Neural progenitor cell (in vitro differentiated cells): ENCODE results near the gene HNRNPA0. TPM values are rescaled to one million over a fixed set of nuclear protein-coding genes. Genes with fewer than 3 reads are reported as not detected.
A peak's percentile ranks its signal among the peaks of the same experiment; 100 is the strongest.
"Not testable (repeated sequence)": the region's sequence is repeated elsewhere in the genome, so short reads cannot be mapped to it uniquely, and the experiment has no call there.

Source experiments
- DNase-seq: peaks from one replicate; pipeline ENCODE4 v3.0.0-alpha.2; 2016; ENCODE audit warnings: low spot score
- H2AFZ ChIP-seq: fragments of 200-600 bp; sonication (generic); replicated peaks from 2 replicates; pipeline ENCODE4 v1.6.1; 2016; ENCODE audit warnings: antibody characterized with exemption
- H3F3A ChIP-seq: fragments of 200-600 bp; sonication (generic); 2 replicates; pipeline ENCODE4 v1.6.1; 2016; ENCODE audit warnings: antibody characterized with exemption, low read depth
- H3K27ac ChIP-seq: fragments of 200-600 bp; sonication (generic); 2 replicates; pipeline ENCODE4 v1.5.1; 2016; ENCODE audit warnings: mild to moderate bottlenecking
- H3K27me3 ChIP-seq: fragments of 200-600 bp; sonication (generic); 2 replicates; pipeline ENCODE4 v1.6.1; 2016; ENCODE audit warnings: mild to moderate bottlenecking, moderate library complexity
- H3K36me3 ChIP-seq: fragments of 200-600 bp; sonication (generic); 2 replicates; pipeline ENCODE4 v1.5.1; 2016
- H3K4me1 ChIP-seq: fragments of 200-600 bp; sonication (generic); 2 replicates; pipeline ENCODE4 v1.6.1; 2016; ENCODE audit warnings: mixed run types
- H3K4me2 ChIP-seq: fragments of 200-600 bp; sonication (generic); 2 replicates; pipeline ENCODE4 v1.6.1; 2016
- H3K4me3 ChIP-seq: fragments of 200-600 bp; sonication (generic); 2 replicates; pipeline ENCODE4 v1.5.1; 2016
- H3K79me2 ChIP-seq: fragments of 200-600 bp; sonication (generic); 2 replicates; pipeline ENCODE4 v1.6.1; 2016; ENCODE audit warnings: low read depth
- H3K9ac ChIP-seq: fragments of 200-600 bp; sonication (generic); 2 replicates; pipeline ENCODE4 v1.6.1; 2016
- H3K9me3 ChIP-seq: fragments of 200-600 bp; sonication (generic); 2 replicates; pipeline ENCODE4 v1.5.1; 2016; ENCODE audit warnings: low read depth
- H4K20me1 ChIP-seq: fragments of 200-600 bp; sonication (generic); 2 replicates; pipeline ENCODE4 v1.6.1; 2016; ENCODE audit warnings: low read depth
- H3K27ac Mint-ChIP-seq: 3 replicates; pipeline ENCODE4 v1.8.0; 2021; ENCODE audit warnings: mixed read lengths
- H3K27me3 Mint-ChIP-seq: 2 replicates; pipeline ENCODE4 v1.8.0; 2022; ENCODE audit warnings: low read depth, mild to moderate bottlenecking, inconsistent platforms, moderate library complexity, mixed read lengths; ENCODE audit not compliant: insufficient read depth
- H3K36me3 Mint-ChIP-seq: 3 replicates; pipeline ENCODE4 v1.8.0; 2021; ENCODE audit warnings: mixed read lengths
- H3K4me1 Mint-ChIP-seq: 3 replicates; pipeline ENCODE4 v1.8.0; 2021; ENCODE audit warnings: mixed read lengths
- H3K4me3 Mint-ChIP-seq: 3 replicates; pipeline ENCODE4 v1.8.0; 2021; ENCODE audit warnings: mild to moderate bottlenecking, moderate library complexity, mixed read lengths
- H3K9me3 Mint-ChIP-seq: 3 replicates; pipeline ENCODE4 v1.8.0; 2020; ENCODE audit warnings: mixed read lengths
- CTCF ChIP-seq: fragments of 200-600 bp; sonication (generic); IDR thresholded peaks from 2 replicates; pipeline ENCODE4 v1.5.1; 2017; ENCODE audit warnings: antibody characterized with exemption, mild to moderate bottlenecking
- EZH2 ChIP-seq: fragments of 200-600 bp; sonication (generic); IDR thresholded peaks from 2 replicates; pipeline ENCODE4 v1.6.1; 2017; ENCODE audit warnings: antibody characterized with exemption, mild to moderate bottlenecking, moderate library complexity
- EZH2phosphoT487 ChIP-seq: fragments of 200-600 bp; sonication (generic); IDR thresholded peaks from 2 replicates; pipeline ENCODE4 v1.6.1; 2017; ENCODE audit warnings: antibody characterized with exemption
- total RNA-seq: library from RNA; depleted of rRNA; stranded (reverse); fragments of >200 nt; gene quantifications from 2 replicates; pipeline ENCODE4 v1.2.3, GENCODE V29; 2015; ENCODE audit warnings: low replicate concordance

The HNRNPA0 gene
- total RNA-seq, 1 donor from 2014 or later: 49.8 TPM

GRCh38 chr5:137778772-137779564, 24.8 kb upstream of the HNRNPA0 start:
- H3K79me2 ChIP-seq: no peaks in the 10 kb centered on the region
- H3K9ac ChIP-seq: no peak overlapping the region
- H3K36me3 ChIP-seq: no peaks in the 10 kb centered on the region
- Mint-ChIP-seq H3K4me3 (no peak overlapping the region), H3K36me3 (no peaks in the 10 kb centered on the region), H3K27ac (no peak overlapping the region), H3K4me1 (no peaks in the 10 kb centered on the region), H3K27me3 (no peaks in the 10 kb centered on the region), H3K9me3 (no peaks in the 10 kb centered on the region)
- no peaks in the 10 kb centered on the region for H3K9me3 ChIP-seq
- H3K4me1 ChIP-seq: no peaks in the 10 kb centered on the region
- peak; percentile 62 for DNase-seq
- H4K20me1 ChIP-seq: no peaks in the 10 kb centered on the region
- no peaks in the 10 kb centered on the region for H3K27me3 ChIP-seq
- peak overlapping the region; percentile 33 for H2AFZ ChIP-seq
- H3K27ac ChIP-seq: no peak overlapping the region
- no peak overlapping the region for H3K4me2 ChIP-seq
- H3F3A ChIP-seq: no peaks in the 10 kb centered on the region
- no peak overlapping the region for H3K4me3 ChIP-seq
- TF ChIP-seq CTCF (peak; percentile 82), EZH2 (no peak)

- not testable (repeated sequence) for H3F3A ChIP-seq, H3K4me1 ChIP-seq, H3K27ac Mint-ChIP-seq, DNase-seq, H2AFZ ChIP-seq, H3K9me3 ChIP-seq, H3K27ac ChIP-seq, H3K9ac ChIP-seq, H3K36me3 ChIP-seq, H3K4me3 Mint-ChIP-seq, H4K20me1 ChIP-seq, H3K4me1 Mint-ChIP-seq, H3K4me3 ChIP-seq, H3K36me3 Mint-ChIP-seq, H3K27me3 ChIP-seq, H3K79me2 ChIP-seq, H3K27me3 Mint-ChIP-seq, H3K4me2 ChIP-seq
- H3K9me3 Mint-ChIP-seq: peaks cover 18% of the 10 kb centered on the region
These were observed 13.8 kb upstream of the HNRNPA0 start for GRCh38 chr5:137767937-137768336.

- H2AFZ ChIP-seq: no peak overlapping the region
- H3K4me2 ChIP-seq: no peak overlapping the region
- TF ChIP-seq EZH2 (no peak), EZH2phosphoT487 (no peak), CTCF (no peak)
- no peaks in the 10 kb centered on the region for H3K36me3 ChIP-seq
- no peaks in the 10 kb centered on the region for H3F3A ChIP-seq
- H3K9ac ChIP-seq: no peak overlapping the region
- H3K79me2 ChIP-seq: no peaks in the 10 kb centered on the region
- no peaks in the 10 kb centered on the region for H3K27me3 ChIP-seq
- no peak overlapping the region for H3K4me3 Mint-ChIP-seq
- no peak overlapping the region for H3K27ac Mint-ChIP-seq
- H3K4me1 ChIP-seq: no peaks in the 10 kb centered on the region
- H3K36me3 Mint-ChIP-seq: no peaks in the 10 kb centered on the region
- no peak for DNase-seq
- no peaks in the 10 kb centered on the region for H4K20me1 ChIP-seq
- peaks cover 7% of the 10 kb centered on the region for H3K27me3 Mint-ChIP-seq
- no peak overlapping the region for H3K4me3 ChIP-seq
- peaks cover 9% of the 10 kb centered on the region for H3K9me3 Mint-ChIP-seq
- H3K9me3 ChIP-seq: no peaks in the 10 kb centered on the region
- no peak overlapping the region for H3K27ac ChIP-seq
- H3K4me1 Mint-ChIP-seq: no peaks in the 10 kb centered on the region
These were observed 7.4 kb upstream of the HNRNPA0 start for GRCh38 chr5:137761566-137761965.

GRCh38 chr5:137760719-137761516, 6.8 kb upstream of the HNRNPA0 start:
- no peaks in the 10 kb centered on the region for H4K20me1 ChIP-seq
- TF ChIP-seq EZH2phosphoT487: no peak
- no peak for TF ChIP-seq EZH2
- TF ChIP-seq CTCF: no peak
- H2AFZ ChIP-seq: no peak overlapping the region
- no peak overlapping the region for H3K27ac Mint-ChIP-seq
- H3K27ac ChIP-seq: no peak overlapping the region
- no peak overlapping the region for H3K4me3 Mint-ChIP-seq
- no peaks in the 10 kb centered on the region for H3K9me3 ChIP-seq
- H3K4me1 Mint-ChIP-seq: no peaks in the 10 kb centered on the region
- no peak for DNase-seq
- H3K36me3 Mint-ChIP-seq: no peaks in the 10 kb centered on the region
- H3K9ac ChIP-seq: no peak overlapping the region
- no peaks in the 10 kb centered on the region for H3K27me3 ChIP-seq
- H3K4me3 ChIP-seq: no peak overlapping the region
- H3K36me3 ChIP-seq: no peaks in the 10 kb centered on the region
- no peaks in the 10 kb centered on the region for H3F3A ChIP-seq
- H3K79me2 ChIP-seq: peaks cover under 1% of the 10 kb centered on the region
- peaks cover 7% of the 10 kb centered on the region for H3K27me3 Mint-ChIP-seq
- peaks cover 9% of the 10 kb centered on the region for H3K9me3 Mint-ChIP-seq
- no peaks in the 10 kb centered on the region for H3K4me1 ChIP-seq
- no peak overlapping the region for H3K4me2 ChIP-seq
